ENCODE measurements around the gene LYPD6B.

Gene LYPD6B

DNA sequence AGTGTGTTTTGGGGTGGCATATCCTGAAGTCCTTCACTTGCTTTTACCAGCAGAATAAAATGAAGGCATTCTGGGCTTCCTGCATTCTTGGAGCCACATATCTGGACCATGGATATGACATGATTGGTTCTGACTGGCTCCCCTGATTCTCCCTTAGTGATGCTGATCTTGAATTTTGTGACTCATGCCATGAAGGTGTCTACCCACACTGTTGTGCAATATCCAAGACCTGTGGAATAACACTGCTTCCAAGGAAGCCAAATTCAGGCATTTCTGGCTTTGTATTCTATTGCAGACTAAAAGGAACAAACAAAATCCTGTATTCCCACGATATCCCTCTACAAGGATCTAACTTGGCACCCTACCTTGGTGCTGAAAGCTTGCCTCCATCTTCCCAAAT, 125.8 kb downstream of the LYPD6B start:
- Histone ChIP-seq H3K4me3 (no peak overlapping the region), H3K27ac (no peak overlapping the region)
- DNase-seq (ENCODE audit: low spot score): no peak
- TF ChIP-seq, protein P1, sequence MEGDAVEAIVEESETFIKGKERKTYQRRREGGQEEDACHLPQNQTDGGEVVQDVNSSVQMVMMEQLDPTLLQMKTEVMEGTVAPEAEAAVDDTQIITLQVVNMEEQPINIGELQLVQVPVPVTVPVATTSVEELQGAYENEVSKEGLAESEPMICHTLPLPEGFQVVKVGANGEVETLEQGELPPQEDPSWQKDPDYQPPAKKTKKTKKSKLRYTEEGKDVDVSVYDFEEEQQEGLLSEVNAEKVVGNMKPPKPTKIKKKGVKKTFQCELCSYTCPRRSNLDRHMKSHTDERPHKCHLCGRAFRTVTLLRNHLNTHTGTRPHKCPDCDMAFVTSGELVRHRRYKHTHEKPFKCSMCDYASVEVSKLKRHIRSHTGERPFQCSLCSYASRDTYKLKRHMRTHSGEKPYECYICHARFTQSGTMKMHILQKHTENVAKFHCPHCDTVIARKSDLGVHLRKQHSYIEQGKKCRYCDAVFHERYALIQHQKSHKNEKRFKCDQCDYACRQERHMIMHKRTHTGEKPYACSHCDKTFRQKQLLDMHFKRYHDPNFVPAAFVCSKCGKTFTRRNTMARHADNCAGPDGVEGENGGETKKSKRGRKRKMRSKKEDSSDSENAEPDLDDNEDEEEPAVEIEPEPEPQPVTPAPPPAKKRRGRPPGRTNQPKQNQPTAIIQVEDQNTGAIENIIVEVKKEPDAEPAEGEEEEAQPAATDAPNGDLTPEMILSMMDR (IDR thresholded peaks at IDR 0.05): no peak

- Histone ChIP-seq H3K4me3 (no peak overlapping the region), H3K27ac (no peak overlapping the region)
- DNase-seq (ENCODE audit: low spot score): no peak
- TF ChIP-seq, protein P1 (IDR thresholded peaks at IDR 0.05): no peak
Observed at GRCh38 chr2:149164827-149165226, 126.3 kb downstream of the LYPD6B start.

GRCh38 chr2:149167001-149167780, 128.7 kb downstream of the LYPD6B start:
- Histone ChIP-seq H3K27ac (no peak overlapping the region), H3K4me3 (no peak overlapping the region)
- DNase-seq (ENCODE audit: low spot score): no peak
- TF ChIP-seq, protein P1 (IDR thresholded peaks at IDR 0.05): no peak

DNA sequence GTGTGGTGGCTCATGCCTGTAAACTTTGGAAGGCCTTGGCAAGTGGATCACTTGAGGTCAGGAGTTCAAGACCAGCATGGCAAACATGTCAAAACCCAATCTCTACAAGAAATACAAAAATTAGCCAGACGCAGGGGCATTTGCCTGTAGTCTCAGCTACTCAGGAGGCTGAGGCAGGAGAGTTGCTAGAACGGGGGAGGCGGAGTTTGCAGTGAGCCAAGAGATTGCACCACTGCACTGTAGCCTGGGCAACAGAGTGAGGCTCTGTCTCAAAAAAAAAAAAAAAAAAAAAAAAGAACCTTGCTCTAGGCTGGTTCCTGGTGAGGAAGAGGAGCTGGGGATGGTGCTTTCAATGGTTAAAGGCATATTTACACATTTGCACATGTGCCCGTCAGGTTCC, 129.4 kb downstream of the LYPD6B start:
- TF ChIP-seq, protein P1 (IDR thresholded peaks at IDR 0.05): no peak

DNA sequence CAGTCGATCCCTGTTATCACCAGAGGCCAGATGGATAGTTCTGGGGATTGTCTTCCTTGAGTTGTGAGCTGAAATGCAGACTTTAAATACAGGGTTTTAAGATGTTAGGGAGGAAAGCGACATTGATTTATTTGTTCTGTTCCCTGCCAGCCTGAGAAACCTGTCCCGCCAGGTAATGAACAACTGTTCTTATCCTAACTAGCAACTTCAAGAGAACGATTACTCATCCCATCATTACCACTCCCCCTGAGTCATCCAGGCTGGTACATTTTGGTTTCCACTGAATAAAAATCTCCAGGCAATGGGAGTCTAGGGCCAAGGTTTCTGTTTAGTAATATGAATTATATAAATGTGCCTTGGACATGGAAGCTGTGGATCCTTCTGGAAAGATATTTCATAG, 131.2 kb downstream of the LYPD6B start:
- TF ChIP-seq, protein P1 (IDR thresholded peaks at IDR 0.05): no peak
- Histone ChIP-seq H3K27ac (no peak overlapping the region), H3K4me3 (no peak overlapping the region)
- DNase-seq (ENCODE audit: low spot score): no peak

More for the DNA sequence above, 129.4 kb downstream of the LYPD6B start:
- Histone ChIP-seq H3K4me3 (no peak overlapping the region), H3K27ac (no peak overlapping the region)
- DNase-seq (ENCODE audit: low spot score): no peak

DNA sequence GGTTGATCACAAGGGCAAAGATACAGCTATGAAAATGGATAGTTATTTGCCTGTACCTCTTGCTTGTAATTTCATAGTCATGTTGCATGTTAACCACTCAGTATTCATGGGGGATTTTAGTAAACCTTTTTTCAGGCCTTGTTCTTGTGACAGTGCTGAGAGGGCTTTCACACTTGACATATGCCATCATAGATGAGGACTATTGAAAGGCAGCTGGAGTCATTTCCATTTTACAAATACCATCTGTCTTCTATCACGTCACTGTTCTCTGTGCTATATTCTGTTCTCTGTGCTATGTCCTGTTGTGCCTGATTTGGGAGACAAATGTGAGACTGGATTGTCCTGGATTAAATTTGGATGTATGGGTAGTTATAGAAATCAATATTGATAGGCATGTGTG, 131.7 kb downstream of the LYPD6B start:
- H3K27ac ChIP-seq: no peak overlapping the region
- no peak for DNase-seq (ENCODE audit: low spot score)
- TF ChIP-seq, protein P1 (IDR thresholded peaks at IDR 0.05): no peak
- H3K4me3 ChIP-seq: no peak overlapping the region

GRCh38 chr2:149170911-149171310, 132.4 kb downstream of the LYPD6B start:
- H3K4me3 ChIP-seq: no peak overlapping the region
- DNase-seq (ENCODE audit: low spot score): no peak
- TF ChIP-seq, protein P1 (IDR thresholded peaks at IDR 0.05): no peak
- H3K27ac ChIP-seq: no peak overlapping the region
